ENCODE measurements around the gene FASN.

FASN gene

GRCh38 chr17:82072827-82073226 is 25.2 kb downstream of the FASN start:
- no peak for DNase-seq

- no peak for DNase-seq
These were observed 27.4 kb downstream of the FASN start for GRCh38 chr17:82070611-82071010.

GRCh38 chr17:82065638-82066303 is 32.3 kb downstream of the FASN start, which contains the start of gene DUS1L:
TSS of gene DUS1L (minus strand) at chr17:82065804. CDS start at chr17:82065059, 745 bp downstream.
- peak; percentile 16 for DNase-seq

- DNase-seq, result no peak
These were observed 32.8 kb downstream of the FASN start for GRCh38 chr17:82065193-82065637.

GRCh38 chr17:82064433-82065192 is 33.4 kb downstream of the FASN start:
- DNase-seq, result peak; percentile 22

- no peak for DNase-seq
These were observed 34.3 kb downstream of the FASN start for GRCh38 chr17:82063424-82064415.

- no peak for DNase-seq
These were observed 35.1 kb downstream of the FASN start for GRCh38 chr17:82062984-82063368.

GRCh38 chr17:82062076-82062983 is 35.7 kb downstream of the FASN start:
- no peak for DNase-seq

- DNase-seq, result no peak
These were observed 36.8 kb downstream of the FASN start for GRCh38 chr17:82061047-82061925.

GRCh38 chr17:82060614-82061013 is 37.4 kb downstream of the FASN start:
- DNase-seq, result no peak

- no peak for DNase-seq
These were observed 38.0 kb downstream of the FASN start for GRCh38 chr17:82060001-82060380.

GRCh38 chr17:82059272-82060000 is 38.6 kb downstream of the FASN start:
- no peak for DNase-seq

- DNase-seq, result no peak
These were observed 39.2 kb downstream of the FASN start for GRCh38 chr17:82058855-82059249.

GRCh38 chr17:82058230-82058854 is 39.7 kb downstream of the FASN start:
- DNase-seq, result no peak

- no peak for DNase-seq
These were observed 41.1 kb downstream of the FASN start for GRCh38 chr17:82056729-82057621.

GRCh38 chr17:82055965-82056728 is 41.9 kb downstream of the FASN start:
- DNase-seq, result no peak

GRCh38 chr17:82055023-82055964 is 42.7 kb downstream of the FASN start:
- DNase-seq, result no peak

Data from NCI-H1105 treated with DMSO at 0.1 percent for 48 hours (cell line).